HepG2 (cell line): ENCODE results near the gene TRIM72. TPM values are rescaled to one million over a fixed set of nuclear protein-coding genes. Genes with fewer than 3 reads are reported as not detected.

Source experiments
- ELF4 ChIP-seq: sonication (generic); formaldehyde crosslinking; IDR thresholded peaks from 2 replicates; pipeline ENCODE4 v1.5.0; 2020; ENCODE audit warnings: missing genetic modification reagents, mild to moderate bottlenecking, moderate library complexity, borderline replicate concordance
- MAFG ChIP-seq: sonication (generic); formaldehyde crosslinking; IDR thresholded peaks from 2 replicates; pipeline ENCODE4 v1.5.1; 2020; ENCODE audit warnings: mild to moderate bottlenecking, missing genetic modification reagents
- SPEN ChIP-seq: sonication (generic); formaldehyde crosslinking; IDR thresholded peaks from 2 replicates; pipeline ENCODE4 v1.5.1; 2020; ENCODE audit warnings: low read depth, mild to moderate bottlenecking, missing genetic modification reagents
- TBX2 ChIP-seq: sonication (generic); formaldehyde crosslinking; IDR thresholded peaks from 2 replicates; pipeline ENCODE4 v1.5.0; 2020; ENCODE audit warnings: missing genetic modification reagents, mild to moderate bottlenecking, borderline replicate concordance
- ZBED4 ChIP-seq: sonication (generic); formaldehyde crosslinking; IDR thresholded peaks from 2 replicates; pipeline ENCODE4 v1.4.0; 2020; ENCODE audit warnings: missing genetic modification reagents, borderline replicate concordance
- ZBTB40 ChIP-seq, 2 experiments: fragments of 450-650 bp in 1 of 2; sonication (generic) in 1 of 2; formaldehyde crosslinking in 1 of 2; IDR thresholded peaks; 2 replicates each; pipeline versions ENCODE4 v1.6.1 to v1.8.0; 2016 to 2022; ENCODE audit warnings: antibody characterized with exemption in 1 of 2, mild to moderate bottlenecking in 1 of 2, missing genetic modification reagents in 1 of 2
- ZNF430 ChIP-seq: sonication (generic); formaldehyde crosslinking; IDR thresholded peaks from 2 replicates; pipeline ENCODE4 v1.9.0; 2021; ENCODE audit warnings: mild to moderate bottlenecking, missing genetic modification reagents
- polyA plus RNA-seq, 8 experiments: library from polyadenylated mRNA; depleted of rRNA in 3 of 8; stranded (reverse) in 7 of 8; unstranded in 1 of 8; fragments of >200 nt; fragmentation: Illumina TruSeq in 4 of 8; extraction: Trizol in 4 of 8; gene quantifications; 2 replicates each; pipeline versions ENCODE4 v1.2.1 to v1.2.3, GENCODE V29; 2011 to 2016; ENCODE audit warnings: low read depth in 4 of 8, missing spikeins in 1 of 8, mixed read lengths in 1 of 8; ENCODE audit not compliant: insufficient read depth in 1 of 8
- total RNA-seq, 5 experiments: library from RNA; depleted of rRNA; stranded (reverse); fragments of >200 nt; fragmentation: Illumina TruSeq; extraction: Trizol; gene quantifications; 2 replicates each; pipeline ENCODE4 v1.2.3, GENCODE V29; 2016; ENCODE audit warnings: low read depth in 1 of 5
- TF ChIP-seq, protein P1 (sequence below): sonication (generic); formaldehyde crosslinking; IDR thresholded peaks from 2 replicates; pipeline ENCODE4 v1.5.0; 2020; ENCODE audit warnings: missing genetic modification reagents, mild to moderate bottlenecking, borderline replicate concordance

Gene TRIM72
- total and polyA plus RNA-seq, 2 of the 13 experiments (the other 11 are each of a cell fraction or from before 2014, with no cell fraction given): not detected

DNA sequence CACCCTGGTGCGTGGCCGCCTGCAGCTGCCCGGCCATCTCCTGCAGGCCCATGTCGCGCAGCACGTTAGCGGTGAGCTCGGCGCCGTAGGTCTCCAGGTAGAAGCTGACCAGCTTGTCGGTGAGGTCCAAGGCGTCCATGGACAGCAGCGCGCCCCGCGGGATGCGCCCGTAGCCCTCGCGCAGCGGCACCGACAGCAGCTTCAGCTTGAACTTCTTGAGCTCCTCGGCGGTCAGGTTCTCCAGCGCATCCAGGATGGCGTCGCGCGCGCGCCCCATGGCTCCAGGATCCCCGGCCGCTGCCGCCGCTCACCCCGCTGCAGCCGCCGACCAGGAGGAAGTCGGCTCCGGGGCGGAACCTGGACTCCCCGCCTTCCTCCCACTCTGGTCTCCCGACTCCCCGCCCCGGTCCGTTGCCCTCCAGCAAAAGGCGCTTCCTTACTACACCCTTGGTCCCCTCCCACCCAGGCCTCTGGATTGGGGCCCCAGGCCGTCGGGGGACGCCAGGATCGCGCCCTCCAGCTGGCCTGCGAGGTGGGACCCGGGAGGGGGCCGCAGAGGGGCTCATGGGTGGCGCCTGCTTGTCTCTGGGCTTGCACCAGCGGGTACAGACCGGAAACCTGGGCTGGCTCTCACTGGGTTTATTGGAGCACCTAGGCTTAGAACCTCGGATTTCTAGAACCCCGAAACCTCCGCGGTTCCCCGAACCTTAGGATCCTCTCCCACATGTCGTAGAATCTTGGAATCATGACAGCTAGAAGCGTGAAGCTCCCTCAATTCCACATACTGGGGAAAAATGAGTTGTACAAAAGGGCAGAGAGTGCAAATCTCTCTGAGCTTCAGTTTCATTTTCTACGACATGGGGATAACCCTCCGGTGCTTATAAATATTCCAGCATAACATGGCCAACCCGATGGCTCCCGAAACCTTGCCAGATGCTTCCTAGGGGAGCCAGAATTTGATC, 11.2 kb upstream of the TRIM72 start, which contains the start of gene PYCARD (continued):
- TF ChIP-seq, protein P1, sequence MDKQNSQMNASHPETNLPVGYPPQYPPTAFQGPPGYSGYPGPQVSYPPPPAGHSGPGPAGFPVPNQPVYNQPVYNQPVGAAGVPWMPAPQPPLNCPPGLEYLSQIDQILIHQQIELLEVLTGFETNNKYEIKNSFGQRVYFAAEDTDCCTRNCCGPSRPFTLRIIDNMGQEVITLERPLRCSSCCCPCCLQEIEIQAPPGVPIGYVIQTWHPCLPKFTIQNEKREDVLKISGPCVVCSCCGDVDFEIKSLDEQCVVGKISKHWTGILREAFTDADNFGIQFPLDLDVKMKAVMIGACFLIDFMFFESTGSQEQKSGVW (CRISPR knock-in tag): no peak
- TF ChIP-seq TBX2 (CRISPR knock-in tag): peak; percentile 25; the same call in 1 of the 2 replicates
- no peak; the same call in 1 of the 2 replicates for TF ChIP-seq SPEN (CRISPR knock-in tag)
- TF ChIP-seq ZBED4 (CRISPR knock-in tag): no peak
- TF ChIP-seq MAFG (CRISPR knock-in tag): no peak
- TF ChIP-seq ZNF430 (CRISPR knock-in tag): no peak
- TF ChIP-seq ZBTB40 (IDR thresholded peaks at IDR 0.05): no peak
- no peak for TF ChIP-seq ZBTB40 (CRISPR knock-in tag; IDR thresholded peaks at IDR 0.05)
- TF ChIP-seq ELF4 (CRISPR knock-in tag): no peak
